Activated CD4-positive, alpha-beta T cell treated with anti-CD3 and anti-CD28 coated beads for 36 hours (primary cell): Measurements from ENCODE around the gene FTH1. TPM values are rescaled to one million over a fixed set of nuclear protein-coding genes. Genes with fewer than 3 reads are reported as not detected.

Experiments
- ATAC-seq: fragments of 200-7000 bp; cut with Tn5 transposase; one replicate; pipeline ENCODE4 v1.10.0; 2021; ENCODE audit warnings: mild to moderate bottlenecking, moderate library complexity
- CTCF ChIA-PET: fragments of 350-600 bp; sonication (Branson Sonifier 250); formaldehyde crosslinking; loops from one replicate; lab custom pipeline; 2021; ENCODE audit warnings: antibody characterized with exemption; lab: Charles Lee
- POLR2A ChIA-PET: fragments of 350-600 bp; sonication (Branson Sonifier 250); formaldehyde crosslinking; loops from one replicate; lab custom pipeline; 2021; ENCODE audit warnings: antibody characterized with exemption, inconsistent platforms; lab: Charles Lee
- DNase-seq: peaks from one replicate; pipeline ENCODE4 v3.0.0-alpha.2; 2020
- H3K27ac Mint-ChIP-seq: one replicate; pipeline ENCODE4 v1.8.0; 2021; ENCODE audit warnings: mixed read lengths
- H3K27me3 Mint-ChIP-seq: one replicate; pipeline ENCODE4 v1.8.0; 2021; ENCODE audit warnings: mixed read lengths
- H3K36me3 Mint-ChIP-seq: one replicate; pipeline ENCODE4 v1.8.0; 2021; ENCODE audit warnings: low read depth, mixed read lengths
- H3K4me1 Mint-ChIP-seq: one replicate; pipeline ENCODE4 v1.8.0; 2021; ENCODE audit warnings: mixed read lengths
- H3K4me3 Mint-ChIP-seq: one replicate; pipeline ENCODE4 v1.8.0; 2021; ENCODE audit warnings: mild to moderate bottlenecking, moderate library complexity, mixed read lengths
- H3K9me3 Mint-ChIP-seq: one replicate; pipeline ENCODE4 v1.8.0; 2021; ENCODE audit warnings: low read depth, mixed read lengths
- intact Hi-C, 2 experiments: fragments of 100-400 bp; cut with DNase I in 1 of 2; cut with micrococcal nuclease in 1 of 2; formaldehyde crosslinking; loops; one replicate each; pipeline versions ENCODE4 v1.14.2 to v1.15.1; 2022 to 2024; cut with DNase I, micrococcal nuclease
- total RNA-seq, 2 experiments: library from RNA; stranded (reverse); gene quantifications; one replicate each; pipeline ENCODE4 v1.2.3, GENCODE V29; 2021

Gene FTH1
- total RNA-seq, 2 experiments from 2014 or later: 777 to 914 TPM

GRCh38 chr11:61921446-61921845, 46.0 kb downstream of the FTH1 start:
- CTCF ChIA-PET: interaction anchor here (2.1 kb wide), 1 partner anchor 160 kb away, joined by 7 read pairs; no protein-coding TSS in a partner anchor

GRCh38 chr11:61919705-61920631, 47.5 kb downstream of the FTH1 start:
- intact Hi-C loops: no loop called here
- H3K9me3 Mint-ChIP-seq: no peaks in the 10 kb centered on the region
- DNase-seq (no peak), ATAC-seq (no peak)
- no peak overlapping the region for H3K27ac Mint-ChIP-seq
- H3K4me1 Mint-ChIP-seq: peaks cover 4% of the 10 kb centered on the region
- ChIA-PET CTCF (interaction anchor here (0.7 to 2.1 kb wide), 3 partner anchors 10 to 162 kb away, joined by 4 to 7 read pairs (median 5); partner anchors contain the start of gene BEST1), POLR2A (no interaction called here)
- peaks cover 39% of the 10 kb centered on the region for H3K27me3 Mint-ChIP-seq
- H3K36me3 Mint-ChIP-seq: no peaks in the 10 kb centered on the region
- no peak overlapping the region for H3K4me3 Mint-ChIP-seq

More at GRCh38 chr11:61921446-61921845, 46.0 kb downstream of the FTH1 start:
- no peaks in the 10 kb centered on the region for H3K9me3 Mint-ChIP-seq
- H3K27me3 Mint-ChIP-seq: peaks cover 31% of the 10 kb centered on the region
- intact Hi-C loops: no loop called here
- H3K27ac Mint-ChIP-seq: no peak overlapping the region
- H3K36me3 Mint-ChIP-seq: no peaks in the 10 kb centered on the region
- no peak for DNase-seq
- POLR2A ChIA-PET: no interaction called here
- H3K4me3 Mint-ChIP-seq: no peak overlapping the region
- ATAC-seq: no peak
- H3K4me1 Mint-ChIP-seq: peaks cover 4% of the 10 kb centered on the region

- no peaks in the 10 kb centered on the region for H3K36me3 Mint-ChIP-seq
- no peak overlapping the region for H3K27ac Mint-ChIP-seq
- peaks cover 44% of the 10 kb centered on the region for H3K27me3 Mint-ChIP-seq
- no peak for DNase-seq
- peaks cover 4% of the 10 kb centered on the region for H3K4me1 Mint-ChIP-seq
- intact Hi-C loops: no loop called here
- ChIA-PET CTCF (interaction anchor here (0.9 to 2.1 kb wide), 2 partner anchors 31 to 163 kb away, joined by 4 to 7 read pairs; partner anchors contain the start of gene BEST1), POLR2A (no interaction called here)
- no peak for ATAC-seq
- no peaks in the 10 kb centered on the region for H3K9me3 Mint-ChIP-seq
- H3K4me3 Mint-ChIP-seq: no peak overlapping the region
These were observed 48.3 kb downstream of the FTH1 start for GRCh38 chr11:61918938-61919704.

- ChIA-PET CTCF (no interaction called here), POLR2A (no interaction called here)
- H3K36me3 Mint-ChIP-seq: no peaks in the 10 kb centered on the region
- H3K27ac Mint-ChIP-seq: peak overlapping the region; percentile 6
- intact Hi-C loops: no loop called here
- no peak for ATAC-seq
- no peaks in the 10 kb centered on the region for H3K9me3 Mint-ChIP-seq
- DNase-seq: no peak
- H3K4me3 Mint-ChIP-seq: peak overlapping the region; percentile 63
- peaks cover 49% of the 10 kb centered on the region for H3K27me3 Mint-ChIP-seq
- peaks cover 4% of the 10 kb centered on the region for H3K4me1 Mint-ChIP-seq
These were observed 49.0 kb downstream of the FTH1 start for GRCh38 chr11:61918251-61918937.

- POLR2A ChIA-PET: interaction anchor here (0.5 kb wide), 1 partner anchor 45 kb away, joined by 3 read pairs; no protein-coding TSS in a partner anchor
- H3K4me1 Mint-ChIP-seq: peaks cover 4% of the 10 kb centered on the region
- ATAC-seq (peak; percentile 69), DNase-seq (peak; percentile 33)
- peak within 1 kb of the TSS; percentile 6 for H3K27ac Mint-ChIP-seq
- H3K4me3 Mint-ChIP-seq: peak within 1 kb of the TSS; percentile 63
- H3K9me3 Mint-ChIP-seq: no peaks in the 10 kb centered on the region
- H3K36me3 Mint-ChIP-seq: no peaks in the 10 kb centered on the region
- intact Hi-C loops: no loop called here
- CTCF ChIA-PET: no interaction called here
- peaks cover 49% of the 10 kb centered on the region for H3K27me3 Mint-ChIP-seq
These were observed 49.9 kb downstream of the FTH1 start, which contains the start of gene RAB3IL1 for GRCh38 chr11:61917334-61918109. TSS of gene RAB3IL1 (minus strand) at chr11:61917566. CDS start at chr11:61917367, 199 bp downstream.

- DNase-seq (no peak), ATAC-seq (peak; percentile 27)
- ChIA-PET POLR2A (no interaction called here), CTCF (interaction anchor here (0.5 to 4.0 kb wide), 2 partner anchors 19 to 130 kb away, joined by 3 to 23 read pairs; no protein-coding TSS in a partner anchor)
- Mint-ChIP-seq H3K9me3 (no peaks in the 10 kb centered on the region), H3K4me1 (peaks cover 4% of the 10 kb centered on the region), H3K4me3 (no peak overlapping the region), H3K27ac (no peak overlapping the region), H3K36me3 (no peaks in the 10 kb centered on the region), H3K27me3 (peaks cover 49% of the 10 kb centered on the region)
- intact Hi-C loops: no loop called here
These were observed 50.6 kb downstream of the FTH1 start for GRCh38 chr11:61916737-61917333.

GRCh38 chr11:61914471-61915171, 52.8 kb downstream of the FTH1 start:
- intact Hi-C loops: no loop called here
- Mint-ChIP-seq H3K9me3 (no peaks in the 10 kb centered on the region), H3K4me1 (peaks cover 4% of the 10 kb centered on the region), H3K36me3 (no peaks in the 10 kb centered on the region), H3K27ac (no peak overlapping the region), H3K27me3 (peaks cover 38% of the 10 kb centered on the region), H3K4me3 (no peak overlapping the region)
- ChIA-PET CTCF (interaction anchor here (0.5 to 4.0 kb wide), 5 partner anchors 16 to 965 kb away, joined by 3 to 23 read pairs (median 5); no protein-coding TSS in a partner anchor), POLR2A (interaction anchor here (0.6 kb wide), 2 partner anchors 74 to 212 kb away, joined by 3 to 4 read pairs; no protein-coding TSS in a partner anchor)
- DNase-seq (no peak), ATAC-seq (no peak)

Other genes starting within 250 kb of the FTH1 start
- gene MYRF, start 215.0 kb downstream of the FTH1 start, total RNA-seq: under 1 TPM; 0.25 to 0.57 TPM
- gene TMEM258, start 175.0 kb downstream of the FTH1 start, total RNA-seq: 100 to 1,000 TPM; 172 to 176 TPM
- 100 to 1,000 TPM in 1 of 2 experiments, 10 to 100 TPM in 1; 70.0 to 108 TPM for gene FEN1, start 174.7 kb downstream of the FTH1 start, total RNA-seq
- gene FADS1, start 150.6 kb downstream of the FTH1 start, total RNA-seq: 10 to 100 TPM; 18.9 to 23.7 TPM
- 10 to 100 TPM; 51.0 to 58.4 TPM for gene FADS2, start 139.3 kb downstream of the FTH1 start, total RNA-seq
- gene FADS3, start 76.1 kb downstream of the FTH1 start, total RNA-seq: 10 to 100 TPM in 1 of 2 experiments, 1 to 10 TPM in 1; 7.2 to 10.1 TPM
- gene RAB3IL1, start 50.1 kb downstream of the FTH1 start, total RNA-seq: under 1 TPM in 1 of 2 experiments, not detected in 1; 0.09 TPM
- under 1 TPM; 0.37 to 0.65 TPM for gene BEST1, start 17.3 kb downstream of the FTH1 start, total RNA-seq
- gene INCENP, start 156.4 kb upstream of the FTH1 start, total RNA-seq: 100 to 1,000 TPM; 125 to 140 TPM
- gene SCGB1D1, start 222.6 kb upstream of the FTH1 start, total RNA-seq: not detected
- gene SCGB2A1, start 241.0 kb upstream of the FTH1 start, total RNA-seq: not detected